Uterus (tissue), 4 donors: ENCODE results near the gene HIC1. TPM values are rescaled to one million over a fixed set of nuclear protein-coding genes. Genes with fewer than 3 reads are reported as not detected.

ENCODE experiments used
- DNase-seq, 2 donors: peaks; one replicate each; pipeline ENCODE4 v3.0.0-alpha.2; 2019 to 2020
- H3K27ac ChIP-seq, 2 donors: fragments of 200-600 bp; sonication (generic); 1 replicate in 1 of 2; 2 replicates in 1 of 2; pipeline ENCODE4 v1.5.1; 2016 to 2018
- H3K27me3 ChIP-seq, 2 donors: fragments of 200-600 bp; sonication (generic); one replicate each; pipeline ENCODE4 v1.5.1; 2018 to 2019; ENCODE audit warnings: control low read depth in 1 of 2
- H3K36me3 ChIP-seq, 2 donors: fragments of 200-600 bp; sonication (generic); one replicate each; pipeline ENCODE4 v1.5.1; 2019; ENCODE audit warnings: control low read depth in 1 of 2
- H3K4me1 ChIP-seq, 2 donors: fragments of 200-600 bp; sonication (generic); one replicate each; pipeline ENCODE4 v1.5.1; 2018 to 2019; ENCODE audit warnings: control low read depth in 1 of 2
- H3K4me3 ChIP-seq, 2 donors: fragments of 200-600 bp; sonication (generic); 1 replicate in 1 of 2; 2 replicates in 1 of 2; pipeline ENCODE4 v1.5.1; 2018 to 2019; ENCODE audit warnings: mild to moderate bottlenecking in 1 of 2
- H3K9me3 ChIP-seq, 2 donors: fragments of 200-600 bp; sonication (generic); one replicate each; pipeline ENCODE4 v1.5.1; 2019; ENCODE audit warnings: control low read depth in 1 of 2
- POLR2A ChIP-seq, 2 donors: fragments of 450-650 bp; IDR thresholded peaks; one replicate each; pipeline ENCODE4 v1.6.1; 2016; ENCODE audit warnings: antibody characterized with exemption in 2 of 2, mild to moderate bottlenecking in 1 of 2, moderate library complexity in 1 of 2
- intact Hi-C: fragments of 100-400 bp; cut with DNase I; formaldehyde crosslinking; loops from one replicate; pipeline ENCODE4 v1.15.1; 2023; ENCODE audit warnings: low total_unique reads
- total RNA-seq, 4 donors: library from RNA; depleted of rRNA in 3 of 4; stranded (reverse); fragments of >200 nt in 3 of 4; gene quantifications; one replicate each; pipeline versions ENCODE4 v1.1.0 to v1.2.4, GENCODE V29; 2014 to 2023
- TF ChIP-seq, protein P1 (sequence below), 4 experiments: fragments of 200-600 bp in 2 of 4; fragments of 450-650 bp in 2 of 4; sonication (generic) in 2 of 4; IDR thresholded peaks; one replicate each; pipeline ENCODE4 v1.5.1; 2016 to 2019; ENCODE audit warnings: antibody characterized with exemption in 4 of 4, mild to moderate bottlenecking in 2 of 4, moderate library complexity in 1 of 4
- donor health status: DM: yes; HTN: yes; CAD: no.

The HIC1 gene
- total RNA-seq, 4 donors from 2014 or later: 21.8 to 86.9 (median 54.2) TPM

DNA sequence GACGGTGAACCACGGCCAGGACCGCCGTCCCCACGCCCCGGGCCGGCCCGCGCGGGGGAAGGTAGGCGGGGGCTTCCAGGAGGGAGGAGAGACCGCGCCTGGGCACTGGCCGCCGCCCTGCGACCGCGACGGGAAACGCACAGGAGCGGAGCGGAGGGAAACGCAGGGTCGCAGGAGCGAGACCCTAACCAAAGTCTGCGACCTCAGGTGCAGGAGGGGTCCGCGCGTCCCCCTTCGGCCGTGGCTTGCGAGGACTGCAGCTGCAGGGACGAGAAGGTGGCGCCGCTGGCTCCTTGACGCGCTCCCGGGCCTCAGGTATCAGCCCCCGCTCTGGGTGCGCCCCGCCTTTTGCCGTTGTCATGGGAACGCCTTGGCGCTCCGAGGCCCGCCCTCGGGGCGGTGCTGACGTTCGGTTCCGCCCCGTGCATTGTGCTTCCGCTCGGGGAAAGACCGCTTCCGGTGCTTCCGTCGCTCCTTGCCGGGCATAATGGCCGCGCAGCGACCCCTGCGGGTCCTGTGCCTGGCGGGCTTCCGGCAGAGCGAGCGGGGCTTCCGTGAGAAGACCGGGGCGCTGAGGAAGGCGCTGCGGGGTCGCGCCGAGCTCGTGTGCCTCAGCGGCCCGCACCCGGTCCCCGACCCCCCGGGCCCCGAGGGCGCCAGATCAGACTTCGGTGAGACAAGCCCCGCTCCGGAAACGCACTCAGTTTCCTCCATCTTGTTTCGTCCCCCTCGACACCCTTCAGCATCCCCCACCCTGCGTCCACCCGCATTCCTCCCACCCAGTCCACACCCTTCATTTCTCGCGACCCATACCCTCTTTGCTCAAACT, 13.1 kb upstream of the HIC1 start, which contains the start of gene OVCA2:
TSS of gene OVCA2 (plus strand) at position 462 of the 829 bp plus-strand sequence. CDS start at position 488, 26 bp downstream.
- no peaks in the 10 kb centered on the region for H3K36me3 ChIP-seq
- peak within 1 kb of the TSS; percentile 47 to 60 for H3K4me3 ChIP-seq
- peaks cover 0 to 9% of the 10 kb centered on the region in 2 donors for H3K4me1 ChIP-seq
- no peaks in the 10 kb centered on the region for H3K27me3 ChIP-seq
- H3K27ac ChIP-seq: peak within 1 kb of the TSS; percentile 85 to 86
- intact Hi-C loops: no loop called here
- TF ChIP-seq, protein P1, sequence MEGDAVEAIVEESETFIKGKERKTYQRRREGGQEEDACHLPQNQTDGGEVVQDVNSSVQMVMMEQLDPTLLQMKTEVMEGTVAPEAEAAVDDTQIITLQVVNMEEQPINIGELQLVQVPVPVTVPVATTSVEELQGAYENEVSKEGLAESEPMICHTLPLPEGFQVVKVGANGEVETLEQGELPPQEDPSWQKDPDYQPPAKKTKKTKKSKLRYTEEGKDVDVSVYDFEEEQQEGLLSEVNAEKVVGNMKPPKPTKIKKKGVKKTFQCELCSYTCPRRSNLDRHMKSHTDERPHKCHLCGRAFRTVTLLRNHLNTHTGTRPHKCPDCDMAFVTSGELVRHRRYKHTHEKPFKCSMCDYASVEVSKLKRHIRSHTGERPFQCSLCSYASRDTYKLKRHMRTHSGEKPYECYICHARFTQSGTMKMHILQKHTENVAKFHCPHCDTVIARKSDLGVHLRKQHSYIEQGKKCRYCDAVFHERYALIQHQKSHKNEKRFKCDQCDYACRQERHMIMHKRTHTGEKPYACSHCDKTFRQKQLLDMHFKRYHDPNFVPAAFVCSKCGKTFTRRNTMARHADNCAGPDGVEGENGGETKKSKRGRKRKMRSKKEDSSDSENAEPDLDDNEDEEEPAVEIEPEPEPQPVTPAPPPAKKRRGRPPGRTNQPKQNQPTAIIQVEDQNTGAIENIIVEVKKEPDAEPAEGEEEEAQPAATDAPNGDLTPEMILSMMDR (IDR thresholded peaks at IDR 0.05): peak; percentile 55 to 80 (median 68)
- peak; percentile 62 to 75 for TF ChIP-seq POLR2A (IDR thresholded peaks at IDR 0.05)
- DNase-seq: peak; percentile 94 to 97
- no peaks in the 10 kb centered on the region for H3K9me3 ChIP-seq

DNA sequence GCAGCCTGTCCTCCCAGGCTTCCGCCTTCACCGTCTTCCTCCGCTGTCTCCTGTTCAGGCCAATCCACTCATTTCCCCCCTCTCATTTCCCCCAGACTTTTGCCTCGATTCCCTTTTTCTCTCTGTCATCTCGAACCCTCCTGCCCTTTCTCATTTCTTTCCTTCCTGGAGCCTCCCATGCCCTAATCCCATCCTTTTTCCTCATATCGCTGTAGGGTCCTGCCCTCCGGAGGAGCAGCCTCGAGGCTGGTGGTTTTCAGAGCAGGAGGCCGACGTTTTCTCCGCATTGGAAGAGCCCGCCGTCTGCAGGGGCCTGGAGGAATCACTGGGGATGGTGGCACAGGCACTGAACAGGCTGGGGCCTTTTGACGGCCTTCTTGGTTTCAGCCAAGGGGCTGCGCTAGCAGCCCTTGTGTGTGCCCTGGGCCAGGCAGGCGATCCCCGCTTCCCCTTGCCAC, 12.5 kb upstream of the HIC1 start:
- DNase-seq: peak in 1 of 2 donors; percentile 24
- no peaks in the 10 kb centered on the region for H3K27me3 ChIP-seq
- H3K36me3 ChIP-seq: no peaks in the 10 kb centered on the region
- TF ChIP-seq, protein P1 (IDR thresholded peaks at IDR 0.05): peak in 1 of 4 experiments; percentile 15
- TF ChIP-seq POLR2A (IDR thresholded peaks at IDR 0.05): no peak
- H3K27ac ChIP-seq: peak overlapping the region; percentile 85 to 86
- intact Hi-C loops: no loop called here
- H3K4me1 ChIP-seq: peaks cover 0 to 9% of the 10 kb centered on the region in 2 donors
- no peaks in the 10 kb centered on the region for H3K9me3 ChIP-seq
- H3K4me3 ChIP-seq: peak overlapping the region; percentile 47 to 60

DNA sequence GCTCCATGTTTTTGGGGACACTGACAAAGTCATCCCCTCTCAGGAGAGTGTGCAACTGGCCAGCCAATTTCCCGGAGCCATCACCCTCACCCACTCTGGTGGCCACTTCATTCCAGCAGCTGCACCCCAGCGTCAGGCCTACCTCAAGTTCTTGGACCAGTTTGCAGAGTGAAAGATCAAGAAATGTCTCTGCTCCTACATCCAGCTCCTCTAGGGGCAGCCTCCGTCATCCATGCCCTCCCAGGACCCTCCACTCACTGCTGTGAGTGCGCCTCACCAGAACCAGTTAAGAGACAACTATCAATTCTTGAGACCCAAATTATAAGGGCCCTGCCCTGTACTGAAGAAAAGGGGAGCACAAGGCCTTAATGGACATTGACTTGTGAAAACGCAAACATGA, 12.0 kb upstream of the HIC1 start:
- Histone ChIP-seq H3K27ac (peak overlapping the region; percentile 85 to 86), H3K9me3 (no peaks in the 10 kb centered on the region), H3K27me3 (no peaks in the 10 kb centered on the region), H3K4me3 (no peak overlapping the region), H3K36me3 (no peaks in the 10 kb centered on the region), H3K4me1 (peaks cover 0 to 9% of the 10 kb centered on the region in 2 donors)
- no peak for DNase-seq
- TF ChIP-seq POLR2A (IDR thresholded peaks at IDR 0.05): no peak
- TF ChIP-seq, protein P1 (IDR thresholded peaks at IDR 0.05): no peak
- intact Hi-C loops: no loop called here

DNA sequence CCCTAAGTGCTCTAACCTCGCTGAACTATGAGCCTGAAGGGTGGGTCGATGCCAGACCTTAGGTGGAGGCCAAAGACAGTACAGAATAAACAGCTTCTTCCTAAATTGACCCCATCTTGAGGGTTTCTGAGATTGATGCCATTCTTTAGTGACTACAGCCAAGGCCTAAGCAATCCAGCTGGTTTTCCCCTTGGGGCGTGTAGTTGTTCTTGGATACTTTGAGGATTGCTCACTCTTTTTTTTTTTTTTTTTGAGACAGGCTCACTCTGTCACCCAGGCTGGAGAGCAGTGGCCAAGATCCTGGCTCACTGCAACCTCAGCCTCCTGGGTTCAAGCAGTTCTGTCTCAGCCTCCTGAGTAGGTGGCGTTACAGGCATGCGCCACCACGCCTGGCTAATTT, 11.1 kb upstream of the HIC1 start:
- TF ChIP-seq, protein P1 (IDR thresholded peaks at IDR 0.05): no peak
- no peak for TF ChIP-seq POLR2A (IDR thresholded peaks at IDR 0.05)
- Histone ChIP-seq H3K27ac (no peak overlapping the region), H3K9me3 (no peaks in the 10 kb centered on the region), H3K4me1 (peaks cover under 1 to 10% of the 10 kb centered on the region in 2 donors), H3K36me3 (no peaks in the 10 kb centered on the region), H3K4me3 (no peak overlapping the region), H3K27me3 (no peaks in the 10 kb centered on the region)
- intact Hi-C loops: no loop called here
- no peak for DNase-seq

DNA sequence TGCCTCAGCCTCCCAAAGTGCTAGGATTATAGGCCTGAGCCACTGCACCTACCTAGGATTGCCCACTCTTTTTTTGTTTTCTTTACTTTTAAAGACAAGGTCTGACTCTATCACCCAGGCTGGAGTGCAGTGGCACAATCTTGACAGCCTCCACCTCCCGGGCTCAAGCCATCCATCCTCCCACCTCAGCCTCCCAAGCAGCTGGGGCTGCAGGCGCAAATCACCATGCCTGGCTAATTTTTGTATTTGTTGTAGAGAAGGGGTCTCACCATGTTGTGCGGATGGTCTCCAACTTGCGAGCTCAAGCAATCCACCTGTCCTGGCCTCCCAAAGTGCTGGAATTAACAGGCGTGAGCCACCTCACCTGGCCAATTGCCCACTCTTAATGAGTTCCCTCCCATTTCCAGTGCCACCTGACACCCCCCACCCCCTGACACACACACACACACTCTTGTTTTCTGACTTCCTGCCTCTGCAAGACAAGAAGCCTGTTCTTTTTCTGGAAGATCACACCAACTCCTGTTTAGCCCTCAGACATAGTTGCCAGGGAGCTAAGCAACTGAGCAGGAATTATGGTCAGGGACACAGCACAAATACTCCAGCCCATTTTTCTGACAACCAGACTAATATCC, 10.5 kb upstream of the HIC1 start:
- no peak for TF ChIP-seq POLR2A (IDR thresholded peaks at IDR 0.05)
- TF ChIP-seq, protein P1 (IDR thresholded peaks at IDR 0.05): no peak

More for the DNA sequence above, 10.5 kb upstream of the HIC1 start:
- no peaks in the 10 kb centered on the region for H3K9me3 ChIP-seq
- intact Hi-C loops: no loop called here
- DNase-seq: no peak
- no peak overlapping the region for H3K4me3 ChIP-seq
- peaks cover 4 to 16% of the 10 kb centered on the region in 2 donors for H3K4me1 ChIP-seq
- no peaks in the 10 kb centered on the region for H3K36me3 ChIP-seq
- H3K27me3 ChIP-seq: no peaks in the 10 kb centered on the region
- H3K27ac ChIP-seq: no peak overlapping the region
